Stimulated activated CD4-positive, alpha-beta T cell treated with anti-CD3 and anti-CD28 coated beads, TNF-alpha, amount 100 ng/mL, for 4 hours (primary cell): ENCODE results near the gene SCT.

Source experiments
- DNase-seq, 3 experiments: peaks; one replicate each; pipeline ENCODE4 v3.0.0-alpha.2; 2020; ENCODE audit warnings: low read depth in 3 of 3

SCT gene

GRCh38 chr11:586376-587316, 40.3 kb downstream of the SCT start:
- DNase-seq, result no peak

- DNase-seq, result no peak
Observed at GRCh38 chr11:584287-584686, 42.7 kb downstream of the SCT start.

GRCh38 chr11:581752-582151, 45.2 kb downstream of the SCT start:
- DNase-seq, result no peak

GRCh38 chr11:581342-581741, 45.6 kb downstream of the SCT start:
- no peak for DNase-seq

- no peak for DNase-seq
Observed at GRCh38 chr11:579830-580601, 47.0 kb downstream of the SCT start.

GRCh38 chr11:578276-579035, 48.5 kb downstream of the SCT start:
- no peak for DNase-seq

GRCh38 chr11:577611-577894, 49.4 kb downstream of the SCT start:
- no peak for DNase-seq

- no peak for DNase-seq
Observed at GRCh38 chr11:576811-577610, 50.0 kb downstream of the SCT start.
